Uterus (tissue), 2 donors: ENCODE measurements around the gene MEGF10.

Source experiments
- POLR2A ChIP-seq, 2 donors: fragments of 450-650 bp; IDR thresholded peaks; one replicate each; pipeline ENCODE4 v1.6.1; 2016; ENCODE audit warnings: antibody characterized with exemption in 2 of 2, mild to moderate bottlenecking in 1 of 2, moderate library complexity in 1 of 2
- TF ChIP-seq, protein P1 (sequence below), 4 experiments: fragments of 200-600 bp in 2 of 4; fragments of 450-650 bp in 2 of 4; sonication (generic) in 2 of 4; IDR thresholded peaks; one replicate each; pipeline ENCODE4 v1.5.1; 2016 to 2019; ENCODE audit warnings: antibody characterized with exemption in 4 of 4, mild to moderate bottlenecking in 2 of 4, moderate library complexity in 1 of 4

DNA sequence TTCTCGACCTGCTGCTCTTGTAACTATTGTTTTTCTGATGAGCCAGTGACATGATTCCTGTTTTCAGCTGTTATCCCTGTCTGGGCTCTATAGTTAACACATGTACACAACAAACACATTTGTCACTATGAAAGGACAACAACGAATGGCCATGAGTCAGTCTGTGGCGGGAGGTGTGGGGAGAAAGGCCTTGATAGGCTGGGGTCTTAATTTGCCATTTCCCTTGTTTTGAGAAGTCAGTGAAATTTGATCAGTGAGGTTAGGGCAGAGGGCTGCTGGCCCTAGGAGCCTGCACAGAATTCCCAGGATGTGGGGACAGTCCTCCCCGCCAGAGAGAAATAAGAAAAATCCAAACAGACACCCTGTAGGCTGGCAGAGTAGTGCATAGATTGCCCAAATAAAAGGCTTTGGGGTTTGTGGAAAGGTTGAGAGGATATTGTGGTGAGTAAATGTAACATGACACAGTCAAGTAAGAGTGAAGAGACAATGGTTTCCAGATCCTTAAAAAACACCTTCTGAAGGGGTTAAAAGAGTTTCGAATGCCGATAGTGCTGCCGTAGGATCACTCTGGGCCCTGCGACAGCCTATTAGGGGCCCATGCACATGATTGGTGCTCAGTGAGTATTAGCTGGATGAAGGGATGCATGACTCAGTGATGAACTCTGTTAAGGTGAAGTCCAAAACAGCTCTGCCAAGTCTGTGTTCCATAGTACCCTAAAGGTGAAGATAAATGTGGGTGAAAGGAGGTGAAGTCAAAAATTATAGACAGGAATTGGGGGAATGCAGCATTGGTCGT lies 115.9 kb downstream of the MEGF10 start:
- TF ChIP-seq POLR2A (IDR thresholded peaks at IDR 0.05) = no peak
- TF ChIP-seq, protein P1, sequence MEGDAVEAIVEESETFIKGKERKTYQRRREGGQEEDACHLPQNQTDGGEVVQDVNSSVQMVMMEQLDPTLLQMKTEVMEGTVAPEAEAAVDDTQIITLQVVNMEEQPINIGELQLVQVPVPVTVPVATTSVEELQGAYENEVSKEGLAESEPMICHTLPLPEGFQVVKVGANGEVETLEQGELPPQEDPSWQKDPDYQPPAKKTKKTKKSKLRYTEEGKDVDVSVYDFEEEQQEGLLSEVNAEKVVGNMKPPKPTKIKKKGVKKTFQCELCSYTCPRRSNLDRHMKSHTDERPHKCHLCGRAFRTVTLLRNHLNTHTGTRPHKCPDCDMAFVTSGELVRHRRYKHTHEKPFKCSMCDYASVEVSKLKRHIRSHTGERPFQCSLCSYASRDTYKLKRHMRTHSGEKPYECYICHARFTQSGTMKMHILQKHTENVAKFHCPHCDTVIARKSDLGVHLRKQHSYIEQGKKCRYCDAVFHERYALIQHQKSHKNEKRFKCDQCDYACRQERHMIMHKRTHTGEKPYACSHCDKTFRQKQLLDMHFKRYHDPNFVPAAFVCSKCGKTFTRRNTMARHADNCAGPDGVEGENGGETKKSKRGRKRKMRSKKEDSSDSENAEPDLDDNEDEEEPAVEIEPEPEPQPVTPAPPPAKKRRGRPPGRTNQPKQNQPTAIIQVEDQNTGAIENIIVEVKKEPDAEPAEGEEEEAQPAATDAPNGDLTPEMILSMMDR (IDR thresholded peaks at IDR 0.05) = no peak
